C4-2B (cell line): ENCODE results near the gene ASXL2.

Experiments
- ZFX ChIP-seq: fragments of 450-650 bp; IDR thresholded peaks from 2 replicates; pipeline ENCODE4 v1.6.1; 2017
- TF ChIP-seq, protein P1 (sequence below): fragments of 450-650 bp; conservative IDR thresholded peaks from 2 replicates; pipeline ENCODE4 v1.5.1; 2017; ENCODE audit warnings: mild to moderate bottlenecking

DNA sequence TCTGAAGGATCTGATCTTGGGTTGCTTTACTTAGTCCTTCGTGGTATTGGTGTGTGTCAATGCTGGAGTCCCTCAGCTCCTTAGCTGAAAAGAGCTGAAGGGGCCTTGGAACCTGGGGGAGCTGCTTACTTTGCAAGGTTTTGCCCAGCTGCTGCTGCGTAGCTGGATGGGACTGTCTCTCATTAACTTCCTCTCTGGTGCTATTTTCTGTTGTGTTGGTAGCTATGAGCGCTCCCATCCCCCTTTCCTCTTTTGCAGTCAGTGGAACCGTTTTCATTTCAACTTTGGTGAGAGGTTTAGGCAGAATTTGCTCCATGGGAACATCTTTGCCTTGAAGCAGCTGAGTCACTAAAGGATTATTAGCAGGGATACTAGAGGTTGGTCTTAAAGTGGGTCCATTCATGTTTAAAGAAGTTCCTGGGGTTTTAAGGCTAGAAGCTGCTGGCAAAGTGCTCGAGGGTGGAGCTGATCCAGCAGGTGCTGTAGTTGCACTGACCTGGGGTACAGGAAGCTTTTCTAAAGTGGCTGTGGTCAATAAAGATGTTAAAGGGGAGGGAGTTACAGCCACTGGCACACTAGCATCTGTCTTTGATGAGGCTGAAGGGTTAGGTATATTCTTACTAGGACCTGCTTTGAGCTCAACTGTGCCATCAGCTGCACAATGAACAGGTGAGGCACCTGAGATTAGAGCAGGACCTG is 135.0 kb downstream of the ASXL2 start:
- TF ChIP-seq, protein P1, sequence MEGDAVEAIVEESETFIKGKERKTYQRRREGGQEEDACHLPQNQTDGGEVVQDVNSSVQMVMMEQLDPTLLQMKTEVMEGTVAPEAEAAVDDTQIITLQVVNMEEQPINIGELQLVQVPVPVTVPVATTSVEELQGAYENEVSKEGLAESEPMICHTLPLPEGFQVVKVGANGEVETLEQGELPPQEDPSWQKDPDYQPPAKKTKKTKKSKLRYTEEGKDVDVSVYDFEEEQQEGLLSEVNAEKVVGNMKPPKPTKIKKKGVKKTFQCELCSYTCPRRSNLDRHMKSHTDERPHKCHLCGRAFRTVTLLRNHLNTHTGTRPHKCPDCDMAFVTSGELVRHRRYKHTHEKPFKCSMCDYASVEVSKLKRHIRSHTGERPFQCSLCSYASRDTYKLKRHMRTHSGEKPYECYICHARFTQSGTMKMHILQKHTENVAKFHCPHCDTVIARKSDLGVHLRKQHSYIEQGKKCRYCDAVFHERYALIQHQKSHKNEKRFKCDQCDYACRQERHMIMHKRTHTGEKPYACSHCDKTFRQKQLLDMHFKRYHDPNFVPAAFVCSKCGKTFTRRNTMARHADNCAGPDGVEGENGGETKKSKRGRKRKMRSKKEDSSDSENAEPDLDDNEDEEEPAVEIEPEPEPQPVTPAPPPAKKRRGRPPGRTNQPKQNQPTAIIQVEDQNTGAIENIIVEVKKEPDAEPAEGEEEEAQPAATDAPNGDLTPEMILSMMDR = no peak
- no peak for TF ChIP-seq ZFX
